Erythroblast (primary cell): ENCODE measurements around the gene NLGN1.

Source experiments
- GATA1 ChIP-seq: IDR thresholded peaks from 2 replicates; pipeline ENCODE4 v1.6.1; 2011; ENCODE audit warnings: low read depth, mild to moderate bottlenecking, control low read depth, low read length, moderate library complexity
- POLR2A ChIP-seq: IDR thresholded peaks from 2 replicates; pipeline ENCODE4 v1.6.1; 2011; ENCODE audit warnings: mild to moderate bottlenecking, low read length

DNA sequence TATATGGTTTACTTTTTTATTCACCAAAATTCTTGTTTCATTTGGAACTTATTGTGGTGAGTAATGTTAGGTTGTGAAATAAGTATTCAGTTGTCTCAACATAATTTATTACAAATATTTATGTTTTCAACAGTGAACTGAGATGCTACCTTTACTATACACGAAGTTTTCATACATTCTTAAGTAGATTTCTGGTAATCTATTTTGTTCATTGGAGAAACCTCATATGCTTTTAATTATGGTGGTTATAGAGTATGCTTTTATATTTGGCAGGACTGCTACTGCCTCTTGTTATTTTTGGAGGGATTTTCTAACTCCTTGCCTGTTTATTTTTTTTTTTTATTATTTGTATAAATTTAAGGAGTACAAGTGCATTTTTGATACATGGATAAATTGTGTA lies 253.1 kb downstream of the NLGN1 start:
- TF ChIP-seq POLR2A (no peak), GATA1 (no peak)
